Measurements from ENCODE around the gene SMAD7. TPM values are rescaled to one million over a fixed set of nuclear protein-coding genes. Genes with fewer than 3 reads are reported as not detected.

SMAD7 gene, protein sequence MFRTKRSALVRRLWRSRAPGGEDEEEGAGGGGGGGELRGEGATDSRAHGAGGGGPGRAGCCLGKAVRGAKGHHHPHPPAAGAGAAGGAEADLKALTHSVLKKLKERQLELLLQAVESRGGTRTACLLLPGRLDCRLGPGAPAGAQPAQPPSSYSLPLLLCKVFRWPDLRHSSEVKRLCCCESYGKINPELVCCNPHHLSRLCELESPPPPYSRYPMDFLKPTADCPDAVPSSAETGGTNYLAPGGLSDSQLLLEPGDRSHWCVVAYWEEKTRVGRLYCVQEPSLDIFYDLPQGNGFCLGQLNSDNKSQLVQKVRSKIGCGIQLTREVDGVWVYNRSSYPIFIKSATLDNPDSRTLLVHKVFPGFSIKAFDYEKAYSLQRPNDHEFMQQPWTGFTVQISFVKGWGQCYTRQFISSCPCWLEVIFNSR
- total RNA-seq = 2.4 and 4.9 TPM in 2 replicates

DNA sequence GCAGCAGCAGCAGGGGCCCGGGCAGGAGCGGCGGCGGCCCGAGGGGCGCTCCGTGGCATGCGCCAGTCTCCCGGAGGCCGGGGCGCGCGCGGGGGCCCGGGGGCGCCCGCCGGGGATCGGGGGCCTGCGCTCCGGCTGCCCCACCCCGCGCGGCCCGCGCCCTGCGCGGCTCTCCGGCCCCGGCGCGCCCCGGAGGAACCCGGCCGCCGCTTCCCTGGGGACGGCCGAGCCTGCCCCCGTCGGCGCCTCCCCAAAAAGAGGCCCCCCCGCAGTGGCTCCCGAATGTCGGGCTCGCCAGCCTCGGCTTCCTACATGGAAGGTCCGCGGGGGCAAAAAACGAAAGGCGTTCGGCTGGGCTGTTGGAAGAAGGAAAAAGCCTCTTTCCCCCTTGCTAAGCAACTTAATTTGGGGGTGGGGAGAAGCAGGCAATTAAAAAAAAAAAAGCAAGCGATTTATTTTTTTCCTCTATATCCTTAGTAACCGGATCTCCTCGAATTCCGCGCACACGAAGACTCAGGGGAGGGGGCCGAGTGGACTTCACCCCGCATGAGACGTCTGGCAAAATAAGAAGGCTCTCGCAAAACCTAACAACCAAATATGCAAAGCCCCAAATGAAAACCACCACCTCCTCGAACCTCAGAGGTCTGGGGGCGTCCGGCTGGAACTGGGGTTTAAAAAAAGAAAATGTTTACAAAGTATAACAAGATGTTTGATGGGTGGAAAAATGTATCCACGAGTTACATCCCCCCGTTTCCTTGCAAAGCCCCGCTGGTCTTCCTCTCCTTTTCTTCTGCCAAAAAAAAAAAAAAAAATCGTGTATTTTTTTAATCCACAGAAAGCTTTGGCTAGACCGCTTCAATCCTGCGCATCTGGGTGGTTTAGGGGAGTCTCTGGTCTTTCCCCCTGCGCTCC, at the start of gene SMAD7:
Gene SMAD7, minus strand, starts transcription at position 430 of the 912 bp plus-strand sequence. CDS start 541 bp downstream, outside the sequence.

